HG02981 (cell line): Measurements from ENCODE around the gene MACO1.

Source experiments
- ATAC-seq: cut with Tn5 transposase; IDR thresholded peaks from one replicate; pipeline ENCODE4 v1.9.1; 2021; ENCODE audit warnings: mild to moderate bottlenecking, moderate library complexity; ENCODE audit not compliant: unreplicated experiment

Gene MACO1

GRCh38 chr1:25519624-25520023 is 88.9 kb downstream of the MACO1 start:
- no peak for ATAC-seq

- ATAC-seq = no peak
These were observed 89.9 kb downstream of the MACO1 start for GRCh38 chr1:25520446-25521061.

- no peak for ATAC-seq
These were observed 91.4 kb downstream of the MACO1 start for GRCh38 chr1:25522031-25522655.

- no peak for ATAC-seq
These were observed 92.8 kb downstream of the MACO1 start for GRCh38 chr1:25523542-25523941.

GRCh38 chr1:25524568-25525360 is 94.1 kb downstream of the MACO1 start:
- no peak for ATAC-seq

GRCh38 chr1:25525361-25525688 is 94.6 kb downstream of the MACO1 start:
- ATAC-seq = no peak

GRCh38 chr1:25526753-25527152 is 96.1 kb downstream of the MACO1 start:
- ATAC-seq = no peak

GRCh38 chr1:25527226-25527846 is 96.6 kb downstream of the MACO1 start:
- ATAC-seq = no peak

GRCh38 chr1:25527946-25528595 is 97.4 kb downstream of the MACO1 start:
- no peak for ATAC-seq

GRCh38 chr1:25528881-25529517 is 98.3 kb downstream of the MACO1 start:
- no peak for ATAC-seq

- no peak for ATAC-seq
These were observed 99.0 kb downstream of the MACO1 start for GRCh38 chr1:25529518-25530185.

- no peak for ATAC-seq
These were observed 99.7 kb downstream of the MACO1 start for GRCh38 chr1:25530186-25531081.

- ATAC-seq = no peak
These were observed 100.4 kb downstream of the MACO1 start for GRCh38 chr1:25531082-25531461.

- no peak for ATAC-seq
These were observed 102.3 kb downstream of the MACO1 start for GRCh38 chr1:25532970-25533369.

GRCh38 chr1:25533775-25534409 is 103.2 kb downstream of the MACO1 start:
- ATAC-seq = no peak

- no peak for ATAC-seq
These were observed 103.7 kb downstream of the MACO1 start for GRCh38 chr1:25534410-25534788.

- ATAC-seq = no peak
These were observed 105.4 kb downstream of the MACO1 start for GRCh38 chr1:25536124-25536523.

GRCh38 chr1:25537153-25537831 is 106.6 kb downstream of the MACO1 start:
- ATAC-seq = no peak
